Measurements from ENCODE around the gene PNCK.

- TF ChIP-seq CTCF (IDR thresholded peaks at IDR 0.05; ENCODE audit: insufficient read depth, low read depth, low read length), result no peak
- TF ChIP-seq EZH2 (IDR thresholded peaks at IDR 0.05; ENCODE audit: insufficient read depth, low read length), result no peak
These were observed 42.3 kb downstream of the PNCK start for GRCh38 chrX:153631346-153631745.
